Measurements from ENCODE around the gene WDFY1.

DNA sequence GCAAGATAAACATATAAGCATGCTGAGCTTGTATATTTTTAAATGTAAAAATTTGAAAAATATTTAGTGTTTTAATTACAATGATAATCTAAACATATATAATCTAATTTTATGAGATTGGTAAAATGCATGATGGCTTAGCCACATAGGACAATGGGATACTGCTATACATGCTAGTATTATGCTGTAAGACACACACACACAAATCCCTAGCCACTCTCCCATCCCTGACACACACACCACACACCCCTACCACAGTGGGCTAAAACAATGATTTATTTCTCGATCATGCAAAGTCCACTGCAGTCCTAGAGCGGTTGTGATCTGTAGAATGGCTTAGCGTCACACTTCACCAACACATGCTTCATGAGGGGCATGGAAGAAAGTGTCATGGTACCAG, 71.5 kb downstream of the WDFY1 start:
- no peak for TF ChIP-seq POLR2A (IDR thresholded peaks at IDR 0.05; ENCODE audit: extremely low read depth, insufficient read length)
- TF ChIP-seq, protein P1, sequence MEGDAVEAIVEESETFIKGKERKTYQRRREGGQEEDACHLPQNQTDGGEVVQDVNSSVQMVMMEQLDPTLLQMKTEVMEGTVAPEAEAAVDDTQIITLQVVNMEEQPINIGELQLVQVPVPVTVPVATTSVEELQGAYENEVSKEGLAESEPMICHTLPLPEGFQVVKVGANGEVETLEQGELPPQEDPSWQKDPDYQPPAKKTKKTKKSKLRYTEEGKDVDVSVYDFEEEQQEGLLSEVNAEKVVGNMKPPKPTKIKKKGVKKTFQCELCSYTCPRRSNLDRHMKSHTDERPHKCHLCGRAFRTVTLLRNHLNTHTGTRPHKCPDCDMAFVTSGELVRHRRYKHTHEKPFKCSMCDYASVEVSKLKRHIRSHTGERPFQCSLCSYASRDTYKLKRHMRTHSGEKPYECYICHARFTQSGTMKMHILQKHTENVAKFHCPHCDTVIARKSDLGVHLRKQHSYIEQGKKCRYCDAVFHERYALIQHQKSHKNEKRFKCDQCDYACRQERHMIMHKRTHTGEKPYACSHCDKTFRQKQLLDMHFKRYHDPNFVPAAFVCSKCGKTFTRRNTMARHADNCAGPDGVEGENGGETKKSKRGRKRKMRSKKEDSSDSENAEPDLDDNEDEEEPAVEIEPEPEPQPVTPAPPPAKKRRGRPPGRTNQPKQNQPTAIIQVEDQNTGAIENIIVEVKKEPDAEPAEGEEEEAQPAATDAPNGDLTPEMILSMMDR (IDR thresholded peaks at IDR 0.05; ENCODE audit: low read depth, low read length), result no peak

Measured in NB4 (cell line).